ENCODE results near the gene IQCE.

The IQCE gene

GRCh38 chr7:2624293-2624886, 65.6 kb downstream of the IQCE start:
- H3K27me3 ChIP-seq (ENCODE audit: control insufficient read depth in 5 of 5, insufficient read depth in 4 of 5, low read length in 5 of 5): no peaks in the 10 kb centered on the region
- H3K9ac ChIP-seq (ENCODE audit: low read length in 5 of 5): peak overlapping the region in 1 of 5 donors; percentile 39
- H3K36me3 ChIP-seq (ENCODE audit: control insufficient read depth in 5 of 5, insufficient read depth in 5 of 5, low read length in 5 of 5): no peaks in the 10 kb centered on the region
- peaks cover 2 to 49% (median 32%) of the 10 kb centered on the region in 5 donors for H3K4me1 ChIP-seq (ENCODE audit: control insufficient read depth in 5 of 5, insufficient read depth in 5 of 5, low read length in 5 of 5)
- H3K4me3 ChIP-seq (ENCODE audit: low read depth in 1 of 5, low read length in 5 of 5): no peak overlapping the region
- no peak overlapping the region for H3K27ac ChIP-seq (ENCODE audit: low read depth, low read length)
- no peaks in the 10 kb centered on the region for H3K9me3 ChIP-seq (ENCODE audit: control insufficient read depth in 5 of 5, low read length in 5 of 5)

GRCh38 chr7:2626498-2627117, 67.8 kb downstream of the IQCE start:
- H3K27me3 ChIP-seq (ENCODE audit: control insufficient read depth in 5 of 5, insufficient read depth in 4 of 5, low read length in 5 of 5): no peaks in the 10 kb centered on the region
- no peaks in the 10 kb centered on the region for H3K36me3 ChIP-seq (ENCODE audit: control insufficient read depth in 5 of 5, insufficient read depth in 5 of 5, low read length in 5 of 5)
- H3K4me3 ChIP-seq (ENCODE audit: low read depth in 1 of 5, low read length in 5 of 5): no peak overlapping the region
- H3K4me1 ChIP-seq (ENCODE audit: control insufficient read depth in 5 of 5, insufficient read depth in 5 of 5, low read length in 5 of 5): peaks cover 2 to 61% (median 44%) of the 10 kb centered on the region in 5 donors
- H3K9ac ChIP-seq (ENCODE audit: low read length in 5 of 5): peak overlapping the region in 2 of 5 donors; percentile 13 to 28
- no peak overlapping the region for H3K27ac ChIP-seq (ENCODE audit: low read depth, low read length)
- no peaks in the 10 kb centered on the region for H3K9me3 ChIP-seq (ENCODE audit: control insufficient read depth in 5 of 5, low read length in 5 of 5)

DNA sequence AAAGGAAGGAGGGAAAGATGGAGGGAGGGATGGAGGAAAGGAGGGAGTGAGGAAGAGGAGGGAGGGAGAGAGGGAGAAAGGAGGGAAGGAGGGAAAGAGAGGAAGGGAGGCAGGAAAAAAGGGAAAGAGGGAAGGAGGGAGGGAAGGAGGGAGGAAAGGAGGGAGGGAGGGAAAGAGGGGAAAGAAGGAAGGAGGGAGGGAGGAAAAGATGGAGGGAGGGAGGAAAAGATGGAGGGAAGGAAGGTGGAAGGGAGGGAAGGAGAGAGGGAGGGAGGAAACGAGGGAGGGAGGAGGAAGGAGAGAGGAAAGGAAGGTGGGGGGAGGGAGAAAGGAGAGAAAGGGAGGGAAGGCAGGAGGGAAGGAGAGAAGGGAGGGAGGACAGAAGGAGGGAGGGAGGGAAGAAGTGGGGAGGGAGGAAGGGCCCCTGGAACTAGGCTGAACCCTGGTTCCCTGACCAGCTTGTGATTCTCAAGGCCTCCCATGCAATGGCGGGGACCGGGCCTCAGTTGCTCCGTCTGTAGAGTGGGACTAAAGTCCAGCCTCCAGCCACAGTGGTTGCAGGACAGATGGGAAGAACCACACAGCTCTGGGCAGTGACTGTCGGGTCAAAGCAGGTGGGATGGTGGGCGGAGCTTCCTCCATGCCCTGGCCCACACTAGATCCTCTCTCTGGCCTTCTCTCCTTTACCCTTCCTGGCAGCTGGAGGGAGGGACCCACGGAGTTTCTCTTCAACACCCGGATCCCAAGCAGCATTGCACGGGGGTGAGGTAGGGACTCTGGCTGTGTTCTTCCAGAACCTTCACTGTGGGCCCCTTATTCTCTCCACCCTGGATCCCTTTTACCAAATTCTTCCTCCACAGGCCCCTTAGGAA, 68.7 kb downstream of the IQCE start:
- Histone ChIP-seq H3K4me1 (ENCODE audit: control insufficient read depth in 5 of 5, insufficient read depth in 5 of 5, low read length in 5 of 5) (peaks cover 2 to 57% (median 42%) of the 10 kb centered on the region in 5 donors), H3K36me3 (ENCODE audit: control insufficient read depth in 5 of 5, insufficient read depth in 5 of 5, low read length in 5 of 5) (no peaks in the 10 kb centered on the region), H3K9ac (ENCODE audit: low read length in 5 of 5) (peak overlapping the region in 2 of 5 donors; percentile 14 to 28), H3K4me3 (ENCODE audit: low read depth in 1 of 5, low read length in 5 of 5) (no peak overlapping the region), H3K9me3 (ENCODE audit: control insufficient read depth in 5 of 5, low read length in 5 of 5) (no peaks in the 10 kb centered on the region), H3K27ac (ENCODE audit: low read depth, low read length) (no peak overlapping the region), H3K27me3 (ENCODE audit: control insufficient read depth in 5 of 5, insufficient read depth in 4 of 5, low read length in 5 of 5) (no peaks in the 10 kb centered on the region)

DNA sequence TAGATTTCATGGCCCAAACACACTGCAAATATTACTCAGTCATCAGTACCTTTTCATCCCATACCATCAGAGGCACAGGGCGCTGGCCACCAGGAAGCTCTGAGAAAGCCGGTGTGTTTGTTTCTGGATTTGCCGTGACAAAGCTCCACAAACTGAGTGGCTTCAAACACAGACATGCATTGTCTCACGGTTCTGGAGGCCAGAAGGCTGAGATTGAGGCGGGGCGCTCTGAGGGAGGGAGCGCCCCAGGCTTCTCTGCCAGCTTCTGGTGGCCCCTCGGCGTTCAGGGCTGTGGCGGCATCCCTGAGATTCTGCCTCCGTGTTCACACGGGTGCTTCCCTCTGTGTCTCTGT, 69.3 kb downstream of the IQCE start:
- no peaks in the 10 kb centered on the region for H3K36me3 ChIP-seq (ENCODE audit: control insufficient read depth in 5 of 5, insufficient read depth in 5 of 5, low read length in 5 of 5)
- no peak overlapping the region for H3K27ac ChIP-seq (ENCODE audit: low read depth, low read length)
- no peak overlapping the region for H3K4me3 ChIP-seq (ENCODE audit: low read depth in 1 of 5, low read length in 5 of 5)
- no peaks in the 10 kb centered on the region for H3K9me3 ChIP-seq (ENCODE audit: control insufficient read depth in 5 of 5, low read length in 5 of 5)
- peaks cover 2 to 58% (median 45%) of the 10 kb centered on the region in 5 donors for H3K4me1 ChIP-seq (ENCODE audit: control insufficient read depth in 5 of 5, insufficient read depth in 5 of 5, low read length in 5 of 5)
- H3K27me3 ChIP-seq (ENCODE audit: control insufficient read depth in 5 of 5, insufficient read depth in 4 of 5, low read length in 5 of 5): no peaks in the 10 kb centered on the region
- no peak overlapping the region for H3K9ac ChIP-seq (ENCODE audit: low read length in 5 of 5)

DNA sequence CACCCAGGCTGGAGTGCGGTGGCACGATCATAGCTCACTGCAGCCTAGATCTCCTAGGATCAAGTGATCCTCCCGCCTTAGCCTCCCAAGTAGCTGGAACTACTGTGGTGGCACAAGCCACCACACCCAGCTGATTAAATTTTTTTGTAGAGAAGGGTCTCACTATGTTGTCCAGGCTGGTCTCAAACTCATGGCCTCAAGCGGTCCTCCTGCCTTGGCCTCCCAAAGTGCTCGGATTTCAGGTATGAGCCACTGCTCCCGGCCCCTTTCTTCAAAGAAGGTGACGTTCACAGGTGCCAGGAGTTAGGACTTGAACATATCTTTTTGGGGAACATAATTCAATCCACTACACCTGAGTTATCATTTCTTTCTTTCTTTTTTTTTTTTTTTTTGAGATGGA, 70.1 kb downstream of the IQCE start:
- Histone ChIP-seq H3K36me3 (ENCODE audit: control insufficient read depth in 5 of 5, insufficient read depth in 5 of 5, low read length in 5 of 5) (no peaks in the 10 kb centered on the region), H3K27me3 (ENCODE audit: control insufficient read depth in 5 of 5, insufficient read depth in 4 of 5, low read length in 5 of 5) (no peaks in the 10 kb centered on the region), H3K27ac (ENCODE audit: low read depth, low read length) (no peak overlapping the region), H3K4me3 (ENCODE audit: low read depth in 1 of 5, low read length in 5 of 5) (no peak overlapping the region), H3K9ac (ENCODE audit: low read length in 5 of 5) (no peak overlapping the region), H3K4me1 (ENCODE audit: control insufficient read depth in 5 of 5, insufficient read depth in 5 of 5, low read length in 5 of 5) (peaks cover 5 to 58% (median 45%) of the 10 kb centered on the region in 5 donors), H3K9me3 (ENCODE audit: control insufficient read depth in 5 of 5, low read length in 5 of 5) (no peaks in the 10 kb centered on the region)

DNA sequence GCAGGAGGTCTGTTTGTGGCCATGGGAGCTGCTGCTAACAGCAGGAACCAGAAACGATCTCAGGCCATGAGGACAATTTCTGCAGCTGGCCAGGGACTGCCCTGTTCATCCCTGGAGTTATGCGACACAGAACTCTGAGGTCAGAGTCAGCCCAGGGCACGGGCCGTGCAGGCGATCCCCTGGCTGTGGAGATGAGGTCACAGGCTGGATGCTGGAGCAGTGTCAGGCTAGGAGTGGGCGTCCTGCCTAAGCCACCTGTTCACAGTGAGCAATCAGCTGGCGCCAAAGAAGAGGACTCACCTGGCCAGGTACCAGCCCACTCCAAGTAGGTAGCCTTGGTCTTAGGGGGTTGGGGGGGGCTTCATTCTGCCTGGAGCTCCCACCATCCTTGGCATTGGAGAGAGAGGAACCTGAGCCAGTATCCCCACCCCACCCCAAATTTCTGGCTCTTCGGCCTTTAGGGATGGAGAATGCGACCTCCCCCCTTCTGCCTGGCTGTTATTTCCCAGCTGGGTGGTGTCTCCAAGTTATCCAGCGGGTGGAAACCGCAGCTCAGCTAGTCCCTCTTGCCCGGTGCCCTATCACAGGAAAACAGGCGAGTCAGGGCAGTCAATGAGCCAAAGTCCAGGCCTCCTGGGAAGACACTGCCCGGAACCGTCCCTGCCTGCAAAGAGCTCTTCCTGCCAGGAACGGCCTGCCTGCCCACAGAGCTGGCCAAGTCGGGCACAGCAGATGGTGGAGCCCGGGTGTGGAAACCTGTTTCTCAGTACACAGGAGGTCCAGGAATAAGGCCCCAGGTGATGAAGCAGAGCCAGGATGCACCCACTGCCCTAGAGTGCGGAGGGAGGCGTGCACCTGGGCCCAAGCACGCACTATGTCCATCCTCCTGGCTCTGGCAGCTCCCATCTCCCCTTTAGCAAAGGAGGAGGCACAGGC, 71.2 kb downstream of the IQCE start:
- H3K9ac ChIP-seq (ENCODE audit: low read length in 5 of 5): peak overlapping the region in 2 of 5 donors; percentile 28 to 51

GRCh38 chr7:2631946-2632732, 73.4 kb downstream of the IQCE start, which contains the start of gene TTYH3:
Gene TTYH3, plus strand, starts transcription at chr7:2631986. Its CDS starts 170 bp downstream, at chr7:2632156.
- Histone ChIP-seq H3K4me1 (ENCODE audit: control insufficient read depth in 5 of 5, insufficient read depth in 5 of 5, low read length in 5 of 5) (peaks cover 4 to 77% (median 72%) of the 10 kb centered on the region in 5 donors), H3K9ac (ENCODE audit: low read length in 5 of 5) (peak within 1 kb of the TSS; percentile 63 to 94 (median 83)), H3K36me3 (ENCODE audit: control insufficient read depth in 5 of 5, insufficient read depth in 5 of 5, low read length in 5 of 5) (no peaks in the 10 kb centered on the region), H3K4me3 (ENCODE audit: low read depth in 1 of 5, low read length in 5 of 5) (peak within 1 kb of the TSS; percentile 67 to 84 (median 80)), H3K27me3 (ENCODE audit: control insufficient read depth in 5 of 5, insufficient read depth in 4 of 5, low read length in 5 of 5) (no peaks in the 10 kb centered on the region), H3K27ac (ENCODE audit: low read depth, low read length) (peak within 1 kb of the TSS; percentile 69), H3K9me3 (ENCODE audit: control insufficient read depth in 5 of 5, low read length in 5 of 5) (no peaks in the 10 kb centered on the region)

More for the DNA sequence above, 71.2 kb downstream of the IQCE start:
- Histone ChIP-seq H3K36me3 (ENCODE audit: control insufficient read depth in 5 of 5, insufficient read depth in 5 of 5, low read length in 5 of 5) (no peaks in the 10 kb centered on the region), H3K9me3 (ENCODE audit: control insufficient read depth in 5 of 5, low read length in 5 of 5) (no peaks in the 10 kb centered on the region), H3K27me3 (ENCODE audit: control insufficient read depth in 5 of 5, insufficient read depth in 4 of 5, low read length in 5 of 5) (no peaks in the 10 kb centered on the region), H3K4me1 (ENCODE audit: control insufficient read depth in 5 of 5, insufficient read depth in 5 of 5, low read length in 5 of 5) (peaks cover 5 to 64% (median 55%) of the 10 kb centered on the region in 5 donors), H3K4me3 (ENCODE audit: low read depth in 1 of 5, low read length in 5 of 5) (no peak overlapping the region), H3K27ac (ENCODE audit: low read depth, low read length) (peak overlapping the region; percentile 60)

GRCh38 chr7:2632733-2633537, 74.2 kb downstream of the IQCE start:
- peak overlapping the region; percentile 69 for H3K27ac ChIP-seq (ENCODE audit: low read depth, low read length)
- peak overlapping the region; percentile 67 to 84 (median 80) for H3K4me3 ChIP-seq (ENCODE audit: low read depth in 1 of 5, low read length in 5 of 5)
- H3K9me3 ChIP-seq (ENCODE audit: control insufficient read depth in 5 of 5, low read length in 5 of 5): no peaks in the 10 kb centered on the region
- H3K4me1 ChIP-seq (ENCODE audit: control insufficient read depth in 5 of 5, insufficient read depth in 5 of 5, low read length in 5 of 5): peaks cover 4 to 79% (median 72%) of the 10 kb centered on the region in 5 donors
- peak overlapping the region; percentile 26 to 94 (median 83) for H3K9ac ChIP-seq (ENCODE audit: low read length in 5 of 5)
- H3K27me3 ChIP-seq (ENCODE audit: control insufficient read depth in 5 of 5, insufficient read depth in 4 of 5, low read length in 5 of 5): no peaks in the 10 kb centered on the region
- H3K36me3 ChIP-seq (ENCODE audit: control insufficient read depth in 5 of 5, insufficient read depth in 5 of 5, low read length in 5 of 5): no peaks in the 10 kb centered on the region
